WTC11 (cell line): ENCODE data around the gene NRN1L.

Source experiments
- CBFB ChIP-seq: sonication (generic); formaldehyde crosslinking; IDR thresholded peaks from 2 replicates; pipeline ENCODE4 v1.8.1; 2022; ENCODE audit warnings: mild to moderate bottlenecking, low read depth, missing genetic modification reagents
- GABPB1 ChIP-seq: sonication (generic); formaldehyde crosslinking; IDR thresholded peaks from 2 replicates; pipeline ENCODE4 v1.8.1; 2023; ENCODE audit warnings: mild to moderate bottlenecking, missing genetic modification reagents
- KAT7 ChIP-seq: sonication (generic); formaldehyde crosslinking; IDR thresholded peaks from 2 replicates; pipeline ENCODE4 v1.8.1; 2023; ENCODE audit warnings: missing genetic modification reagents, mild to moderate bottlenecking, borderline replicate concordance
- TCF7 ChIP-seq: sonication (generic); formaldehyde crosslinking; IDR thresholded peaks from 2 replicates; pipeline ENCODE4 v1.8.0; 2022; ENCODE audit warnings: mild to moderate bottlenecking, low read depth, missing genetic modification reagents, moderate library complexity
- ZNF138 ChIP-seq: sonication (generic); formaldehyde crosslinking; conservative IDR thresholded peaks from 2 replicates; pipeline ENCODE4 v1.8.1; 2022; ENCODE audit warnings: mild to moderate bottlenecking, moderate library complexity, missing genetic modification reagents
- ZNF263 ChIP-seq: sonication (generic); formaldehyde crosslinking; IDR thresholded peaks from 2 replicates; pipeline ENCODE4 v1.8.1; 2022; ENCODE audit warnings: low read depth, mild to moderate bottlenecking, moderate library complexity, missing genetic modification reagents
- ZNF416 ChIP-seq: fragments of 250-450 bp; sonication (Bioruptor Pico); IDR thresholded peaks from 2 replicates; pipeline ENCODE4 v1.9.0; 2021; ENCODE audit warnings: mild to moderate bottlenecking, inconsistent platforms
- TF ChIP-seq, protein P1 (sequence below): fragments of 200-600 bp; IDR thresholded peaks from 2 replicates; pipeline ENCODE4 v1.8.0; 2022; ENCODE audit warnings: antibody characterized with exemption
- TF ChIP-seq, protein P2 (sequence below): sonication (generic); formaldehyde crosslinking; IDR thresholded peaks from 2 replicates; pipeline ENCODE4 v1.8.1; 2023; ENCODE audit warnings: mild to moderate bottlenecking, missing genetic modification reagents, moderate library complexity

DNA sequence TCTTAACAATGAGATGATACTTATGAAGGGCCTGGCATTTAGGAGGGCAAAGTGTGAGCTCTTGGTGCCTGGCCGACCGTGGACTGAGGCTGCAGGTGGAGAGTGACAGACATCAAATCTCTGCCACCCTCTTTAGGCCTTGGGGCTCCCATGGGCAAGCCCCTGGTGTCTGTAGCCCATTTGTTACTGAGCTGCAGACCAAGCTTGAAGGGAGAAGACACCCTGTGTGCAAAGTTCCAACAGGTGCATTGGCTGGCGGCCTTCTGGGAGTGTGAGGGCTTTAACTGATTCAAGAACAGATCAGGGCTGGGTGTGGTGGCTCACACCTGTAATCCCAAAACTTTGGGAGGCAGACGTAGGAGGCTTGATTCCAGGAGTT, 47.8 kb downstream of the NRN1L start:
- no peak for TF ChIP-seq KAT7 (CRISPR knock-in tag)
- TF ChIP-seq, protein P1, sequence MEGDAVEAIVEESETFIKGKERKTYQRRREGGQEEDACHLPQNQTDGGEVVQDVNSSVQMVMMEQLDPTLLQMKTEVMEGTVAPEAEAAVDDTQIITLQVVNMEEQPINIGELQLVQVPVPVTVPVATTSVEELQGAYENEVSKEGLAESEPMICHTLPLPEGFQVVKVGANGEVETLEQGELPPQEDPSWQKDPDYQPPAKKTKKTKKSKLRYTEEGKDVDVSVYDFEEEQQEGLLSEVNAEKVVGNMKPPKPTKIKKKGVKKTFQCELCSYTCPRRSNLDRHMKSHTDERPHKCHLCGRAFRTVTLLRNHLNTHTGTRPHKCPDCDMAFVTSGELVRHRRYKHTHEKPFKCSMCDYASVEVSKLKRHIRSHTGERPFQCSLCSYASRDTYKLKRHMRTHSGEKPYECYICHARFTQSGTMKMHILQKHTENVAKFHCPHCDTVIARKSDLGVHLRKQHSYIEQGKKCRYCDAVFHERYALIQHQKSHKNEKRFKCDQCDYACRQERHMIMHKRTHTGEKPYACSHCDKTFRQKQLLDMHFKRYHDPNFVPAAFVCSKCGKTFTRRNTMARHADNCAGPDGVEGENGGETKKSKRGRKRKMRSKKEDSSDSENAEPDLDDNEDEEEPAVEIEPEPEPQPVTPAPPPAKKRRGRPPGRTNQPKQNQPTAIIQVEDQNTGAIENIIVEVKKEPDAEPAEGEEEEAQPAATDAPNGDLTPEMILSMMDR: no peak
- TF ChIP-seq CBFB: no peak
- TF ChIP-seq TCF7 (CRISPR knock-in tag): no peak
- no peak for TF ChIP-seq GABPB1
- TF ChIP-seq, protein P2, sequence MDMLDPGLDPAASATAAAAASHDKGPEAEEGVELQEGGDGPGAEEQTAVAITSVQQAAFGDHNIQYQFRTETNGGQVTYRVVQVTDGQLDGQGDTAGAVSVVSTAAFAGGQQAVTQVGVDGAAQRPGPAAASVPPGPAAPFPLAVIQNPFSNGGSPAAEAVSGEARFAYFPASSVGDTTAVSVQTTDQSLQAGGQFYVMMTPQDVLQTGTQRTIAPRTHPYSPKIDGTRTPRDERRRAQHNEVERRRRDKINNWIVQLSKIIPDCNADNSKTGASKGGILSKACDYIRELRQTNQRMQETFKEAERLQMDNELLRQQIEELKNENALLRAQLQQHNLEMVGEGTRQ (CRISPR knock-in tag): no peak
- TF ChIP-seq ZNF263 (CRISPR knock-in tag): no peak
- TF ChIP-seq ZNF138: no peak
- no peak for TF ChIP-seq ZNF416 (CRISPR knock-in tag)
